Duodenal mucosa (tissue), 2 donors: Measurements from ENCODE around the gene ABHD18.
"Not testable (repeated sequence)": the region's sequence is repeated elsewhere in the genome, so short reads cannot be mapped to it uniquely, and the experiment has no call there.

Source experiments
- H3K27ac ChIP-seq: one replicate; pipeline ENCODE4 v1.7.0; 2013; ENCODE audit warnings: low read depth, low read length
- H3K27me3 ChIP-seq, 2 donors: one replicate each; pipeline ENCODE4 v1.7.0; 2013; ENCODE audit warnings: low read length in 2 of 2, control low read depth in 1 of 2; ENCODE audit not compliant: insufficient read depth in 2 of 2, control insufficient read depth in 1 of 2
- H3K36me3 ChIP-seq, 2 donors: one replicate each; pipeline ENCODE4 v1.7.0; 2013; ENCODE audit warnings: low read length in 2 of 2, control low read depth in 1 of 2; ENCODE audit not compliant: insufficient read depth in 2 of 2, control insufficient read depth in 1 of 2
- H3K4me1 ChIP-seq, 2 donors: one replicate each; pipeline ENCODE4 v1.7.0; 2013; ENCODE audit warnings: low read length in 2 of 2, control low read depth in 1 of 2; ENCODE audit not compliant: insufficient read depth in 2 of 2, control insufficient read depth in 1 of 2
- H3K4me3 ChIP-seq, 2 donors: one replicate each; pipeline ENCODE4 v1.7.0; 2013; ENCODE audit warnings: low read length in 2 of 2, low read depth in 1 of 2
- H3K9ac ChIP-seq, 2 donors: one replicate each; pipeline ENCODE4 v1.7.0; 2013; ENCODE audit warnings: low read length in 2 of 2, low read depth in 1 of 2
- H3K9me3 ChIP-seq, 2 donors: one replicate each; pipeline ENCODE4 v1.7.0; 2013; ENCODE audit warnings: low read length in 2 of 2, control low read depth in 1 of 2; ENCODE audit not compliant: control insufficient read depth in 1 of 2

The ABHD18 gene

GRCh38 chr4:128031756-128032384 is 66.7 kb downstream of the ABHD18 start:
- no peak overlapping the region for H3K9ac ChIP-seq
- H3K27ac ChIP-seq, result no peak overlapping the region
- no peak overlapping the region for H3K4me3 ChIP-seq
- H3K36me3 ChIP-seq, result peaks cover 0 to 30% of the 10 kb centered on the region in 2 donors
- H3K4me1 ChIP-seq, result no peaks in the 10 kb centered on the region
- H3K9me3 ChIP-seq, result no peaks in the 10 kb centered on the region
- no peaks in the 10 kb centered on the region for H3K27me3 ChIP-seq

- no peaks in the 10 kb centered on the region for H3K27me3 ChIP-seq
These were observed 74.4 kb downstream of the ABHD18 start for GRCh38 chr4:128039568-128039967.

GRCh38 chr4:128047019-128047418 is 81.8 kb downstream of the ABHD18 start:
- H3K27me3 ChIP-seq, H3K9me3 ChIP-seq, H3K4me3 ChIP-seq, H3K4me1 ChIP-seq, H3K36me3 ChIP-seq, H3K9ac ChIP-seq, H3K27ac ChIP-seq: not testable (repeated sequence)

More at GRCh38 chr4:128039568-128039967, 74.4 kb downstream of the ABHD18 start:
- no peak overlapping the region for H3K27ac ChIP-seq
- H3K4me3 ChIP-seq, result no peak overlapping the region
- H3K4me1 ChIP-seq, result no peaks in the 10 kb centered on the region
- no peak overlapping the region for H3K9ac ChIP-seq
- H3K36me3 ChIP-seq, result peaks cover 0 to 4% of the 10 kb centered on the region in 2 donors
- H3K9me3 ChIP-seq, result no peaks in the 10 kb centered on the region

- H3K9ac ChIP-seq, H3K4me1 ChIP-seq, H3K27ac ChIP-seq, H3K36me3 ChIP-seq, H3K9me3 ChIP-seq, H3K4me3 ChIP-seq, H3K27me3 ChIP-seq: not testable (repeated sequence)
These were observed 82.3 kb downstream of the ABHD18 start for GRCh38 chr4:128047514-128047913.

GRCh38 chr4:128051229-128051628 is 86.0 kb downstream of the ABHD18 start:
- H3K4me3 ChIP-seq, H3K27me3 ChIP-seq, H3K9me3 ChIP-seq, H3K4me1 ChIP-seq, H3K36me3 ChIP-seq, H3K9ac ChIP-seq, H3K27ac ChIP-seq: not testable (repeated sequence)

- not testable (repeated sequence) for H3K27ac ChIP-seq, H3K9me3 ChIP-seq, H3K4me1 ChIP-seq, H3K9ac ChIP-seq, H3K4me3 ChIP-seq, H3K27me3 ChIP-seq, H3K36me3 ChIP-seq
These were observed 89.7 kb downstream of the ABHD18 start for GRCh38 chr4:128054907-128055306.

- not testable (repeated sequence) for H3K27ac ChIP-seq, H3K9me3 ChIP-seq, H3K27me3 ChIP-seq, H3K4me3 ChIP-seq, H3K36me3 ChIP-seq, H3K9ac ChIP-seq, H3K4me1 ChIP-seq
These were observed 90.4 kb downstream of the ABHD18 start for GRCh38 chr4:128055441-128056206.

- no peaks in the 10 kb centered on the region for H3K4me1 ChIP-seq
- no peaks in the 10 kb centered on the region for H3K9me3 ChIP-seq
- H3K4me3 ChIP-seq, result no peak overlapping the region
- H3K36me3 ChIP-seq, result no peaks in the 10 kb centered on the region
- H3K27me3 ChIP-seq, result no peaks in the 10 kb centered on the region
- no peak overlapping the region for H3K27ac ChIP-seq
- no peak overlapping the region for H3K9ac ChIP-seq
These were observed 91.2 kb downstream of the ABHD18 start for GRCh38 chr4:128056396-128056795.

- Histone ChIP-seq H3K9ac (peak overlapping the region; percentile 88 to 91), H3K4me1 (no peaks in the 10 kb centered on the region), H3K27ac (peak overlapping the region; percentile 98), H3K36me3 (no peaks in the 10 kb centered on the region), H3K4me3 (peak overlapping the region; percentile 77 to 82), H3K27me3 (no peaks in the 10 kb centered on the region), H3K9me3 (no peaks in the 10 kb centered on the region)
These were observed 95.0 kb downstream of the ABHD18 start for GRCh38 chr4:128060121-128060698.

- Histone ChIP-seq H3K9ac (peak within 1 kb of the TSS; percentile 88 to 91), H3K27me3 (no peaks in the 10 kb centered on the region), H3K4me3 (peak within 1 kb of the TSS; percentile 77 to 82), H3K9me3 (no peaks in the 10 kb centered on the region), H3K27ac (peak within 1 kb of the TSS; percentile 98), H3K36me3 (no peaks in the 10 kb centered on the region), H3K4me1 (no peaks in the 10 kb centered on the region)
These were observed 95.7 kb downstream of the ABHD18 start, which contains the start of gene LARP1B for GRCh38 chr4:128060699-128061565. Gene LARP1B, plus strand, starts transcription at chr4:128061312. Its CDS starts 13,640 bp downstream, at chr4:128074952.
